GM21786 (cell line): ENCODE measurements around the gene GALR1.

Experiments
- ATAC-seq: cut with Tn5 transposase; IDR thresholded peaks from one replicate; pipeline ENCODE4 v1.9.1; 2021; ENCODE audit not compliant: unreplicated experiment

Gene GALR1

GRCh38 chr18:77320971-77321559 is 71.4 kb downstream of the GALR1 start:
- no peak for ATAC-seq

GRCh38 chr18:77321823-77322805 is 72.5 kb downstream of the GALR1 start:
- no peak for ATAC-seq

GRCh38 chr18:77323640-77324299 is 74.1 kb downstream of the GALR1 start:
- ATAC-seq = no peak
